GM11168 (cell line): ENCODE measurements around the gene FAM43A.

ENCODE experiments used
- in situ Hi-C: fragments of 300-500 bp; cut with MboI; formaldehyde crosslinking; loops from one replicate; pipeline ENCODE4 v1.12.0; 2022; ENCODE audit warnings: low sequenced_read_pairs; ENCODE audit not compliant: unreplicated experiment

The FAM43A gene

DNA sequence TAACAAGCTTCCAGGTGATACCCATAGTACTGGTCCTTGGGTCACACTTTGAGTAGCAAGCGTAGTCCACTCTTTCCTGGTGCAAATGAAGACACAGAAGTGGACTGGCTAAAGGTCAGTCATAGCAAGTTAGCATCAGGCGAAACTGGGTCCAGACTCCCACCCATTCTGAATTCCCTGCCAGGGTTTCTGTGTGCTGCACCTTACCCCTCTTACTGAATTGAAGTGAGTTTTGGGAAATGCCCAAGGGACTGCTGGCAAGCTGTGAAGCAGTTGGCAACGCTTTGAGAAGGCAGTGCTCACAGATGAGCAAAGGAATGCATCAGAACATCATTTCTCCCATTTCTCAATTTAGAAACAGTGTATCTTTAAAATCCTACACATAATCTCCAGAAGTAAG, 11.9 kb upstream of the FAM43A start:
- in situ Hi-C loops = loop anchor here (10.0 kb wide), 1 partner anchor 581 kb away; no protein-coding TSS in a partner anchor

DNA sequence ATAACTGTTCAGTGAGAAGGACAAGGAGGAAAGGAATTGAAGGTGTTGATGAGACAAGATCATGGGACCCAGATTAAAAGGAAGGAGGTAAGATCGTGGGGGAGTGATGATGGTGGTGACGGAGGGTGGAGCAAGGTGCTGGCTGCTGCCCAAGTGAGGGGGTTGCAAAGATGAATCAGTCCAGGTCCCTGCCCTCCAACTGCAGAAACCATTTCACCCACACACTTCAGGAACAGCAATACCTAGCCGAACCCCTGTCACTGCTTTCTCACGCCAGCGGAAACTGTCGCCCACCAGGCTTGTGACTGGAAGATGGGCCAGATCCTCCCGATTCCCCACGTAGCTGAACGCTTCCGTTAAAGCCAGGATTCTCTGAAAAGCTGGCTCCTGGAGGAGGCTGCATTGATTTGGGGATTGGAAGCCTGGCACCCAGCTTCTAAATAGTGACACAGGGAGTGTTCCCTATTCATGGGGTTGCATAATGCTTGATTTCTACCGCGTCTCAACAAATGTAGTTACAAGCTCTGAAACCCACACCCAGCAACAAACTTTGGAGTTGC, 10.5 kb upstream of the FAM43A start:
- in situ Hi-C loops = loop anchor here (10.0 to 25.0 kb wide), 4 partner anchors 287 to 862 kb away; partner anchors contain the start of gene PPP1R2

- in situ Hi-C loops = loop anchor here (10.0 to 25.0 kb wide), 4 partner anchors 287 to 862 kb away; partner anchors contain the start of gene PPP1R2
Measured at GRCh38 chr3:194675680-194676079, 10.0 kb upstream of the FAM43A start.

GRCh38 chr3:194676471-194676870, 9.2 kb upstream of the FAM43A start:
- in situ Hi-C loops = loop anchor here (10.0 to 25.0 kb wide), 4 partner anchors 286 to 861 kb away; partner anchors contain the start of gene PPP1R2

GRCh38 chr3:194680888-194681615, 4.6 kb upstream of the FAM43A start:
- in situ Hi-C loops = loop anchor here (25.0 kb wide), 3 partner anchors 281 to 856 kb away; partner anchors contain the start of gene PPP1R2

GRCh38 chr3:194682189-194682693, 3.4 kb upstream of the FAM43A start:
- in situ Hi-C loops = loop anchor here (25.0 kb wide), 3 partner anchors 280 to 855 kb away; partner anchors contain the start of gene PPP1R2

GRCh38 chr3:194682694-194683310, 2.9 kb upstream of the FAM43A start:
- in situ Hi-C loops = loop anchor here (25.0 kb wide), 3 partner anchors 279 to 854 kb away; partner anchors contain the start of gene PPP1R2

- in situ Hi-C loops = loop anchor here (25.0 kb wide), 3 partner anchors 279 to 854 kb away; partner anchors contain the start of gene PPP1R2
Measured at GRCh38 chr3:194683380-194683779, 2.3 kb upstream of the FAM43A start.

DNA sequence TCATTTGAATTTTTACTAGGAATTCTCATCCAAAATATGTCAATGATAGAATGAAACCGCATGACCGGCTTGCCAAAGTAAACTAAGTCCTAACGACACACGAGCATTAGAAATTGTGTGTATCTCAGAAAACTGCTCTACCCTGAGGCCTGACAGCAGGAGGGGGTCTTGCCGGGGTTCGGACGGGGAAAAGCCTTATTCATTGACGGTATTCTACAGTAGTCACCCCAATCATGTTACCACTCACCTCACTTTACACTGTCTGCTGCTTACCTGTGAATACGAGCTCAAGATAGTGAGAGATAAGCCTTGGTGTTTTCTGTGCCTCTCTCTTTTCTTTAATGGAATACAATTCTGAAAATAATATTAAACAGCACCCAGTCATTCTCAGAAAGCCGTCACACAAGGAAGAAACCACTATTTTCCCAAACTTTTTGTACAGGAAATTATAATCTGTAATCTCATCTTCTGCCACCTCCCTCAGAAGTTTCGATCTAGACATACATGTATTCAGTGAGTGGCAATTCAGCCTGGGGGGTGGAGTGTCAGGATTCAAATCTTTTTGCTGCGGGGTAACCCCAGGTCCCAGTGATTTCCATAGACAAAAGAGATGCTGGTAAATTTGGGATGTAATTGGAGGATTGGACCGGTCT, 492 bp upstream of the FAM43A start:
- in situ Hi-C loops = loop anchor here (25.0 kb wide), 3 partner anchors 277 to 852 kb away; partner anchors contain the start of gene PPP1R2

- in situ Hi-C loops = loop anchor here (25.0 kb wide), 3 partner anchors 276 to 851 kb away; partner anchors contain the start of gene PPP1R2
Measured at GRCh38 chr3:194686414-194686815, 732 bp downstream of the FAM43A start.

DNA sequence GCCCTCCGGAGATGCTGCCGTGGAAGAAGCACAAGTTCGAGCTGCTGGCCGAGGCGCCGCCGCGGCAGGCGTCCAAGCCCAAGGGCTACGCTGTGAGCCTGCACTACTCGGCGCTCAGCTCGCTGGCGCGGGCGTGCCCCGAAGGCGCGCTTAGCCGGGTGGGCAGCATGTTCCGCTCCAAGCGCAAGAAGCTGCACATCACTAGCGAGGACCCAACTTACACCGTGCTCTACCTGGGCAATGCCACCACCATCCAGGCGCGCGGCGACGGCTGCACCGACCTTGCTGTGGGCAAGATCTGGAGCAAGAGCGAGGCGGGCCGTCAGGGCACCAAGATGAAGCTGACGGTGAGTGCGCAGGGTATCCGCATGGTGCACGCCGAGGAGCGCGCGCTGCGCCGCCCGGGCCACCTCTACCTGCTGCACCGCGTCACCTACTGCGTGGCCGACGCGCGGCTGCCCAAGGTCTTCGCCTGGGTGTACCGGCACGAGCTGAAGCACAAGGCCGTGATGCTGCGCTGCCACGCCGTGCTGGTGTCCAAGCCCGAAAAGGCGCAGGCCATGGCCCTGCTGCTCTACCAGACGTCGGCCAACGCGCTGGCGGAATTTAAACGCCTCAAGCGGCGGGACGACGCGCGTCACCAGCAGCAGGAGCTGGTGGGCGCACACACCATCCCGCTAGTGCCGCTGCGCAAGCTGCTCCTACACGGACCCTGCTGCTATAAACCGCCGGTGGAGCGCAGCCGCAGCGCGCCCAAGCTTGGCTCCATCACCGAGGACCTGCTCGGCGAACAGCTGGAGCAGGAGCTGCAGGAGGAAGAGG, 1.3 kb downstream of the FAM43A start:
- in situ Hi-C loops = loop anchor here (25.0 kb wide), 3 partner anchors 275 to 850 kb away; partner anchors contain the start of gene PPP1R2

- in situ Hi-C loops = loop anchor here (25.0 kb wide), 3 partner anchors 275 to 850 kb away; partner anchors contain the start of gene PPP1R2
Measured at GRCh38 chr3:194687638-194688199, 2.0 kb downstream of the FAM43A start.

- in situ Hi-C loops = loop anchor here (25.0 kb wide), 3 partner anchors 274 to 849 kb away; partner anchors contain the start of gene PPP1R2
Measured at GRCh38 chr3:194688200-194688740, 2.6 kb downstream of the FAM43A start.

- in situ Hi-C loops = loop anchor here (25.0 kb wide), 3 partner anchors 273 to 848 kb away; partner anchors contain the start of gene PPP1R2
Measured at GRCh38 chr3:194688946-194689345, 3.3 kb downstream of the FAM43A start.

- in situ Hi-C loops = loop anchor here (25.0 kb wide), 3 partner anchors 273 to 848 kb away; partner anchors contain the start of gene PPP1R2
Measured at GRCh38 chr3:194689493-194689944, 3.8 kb downstream of the FAM43A start.

DNA sequence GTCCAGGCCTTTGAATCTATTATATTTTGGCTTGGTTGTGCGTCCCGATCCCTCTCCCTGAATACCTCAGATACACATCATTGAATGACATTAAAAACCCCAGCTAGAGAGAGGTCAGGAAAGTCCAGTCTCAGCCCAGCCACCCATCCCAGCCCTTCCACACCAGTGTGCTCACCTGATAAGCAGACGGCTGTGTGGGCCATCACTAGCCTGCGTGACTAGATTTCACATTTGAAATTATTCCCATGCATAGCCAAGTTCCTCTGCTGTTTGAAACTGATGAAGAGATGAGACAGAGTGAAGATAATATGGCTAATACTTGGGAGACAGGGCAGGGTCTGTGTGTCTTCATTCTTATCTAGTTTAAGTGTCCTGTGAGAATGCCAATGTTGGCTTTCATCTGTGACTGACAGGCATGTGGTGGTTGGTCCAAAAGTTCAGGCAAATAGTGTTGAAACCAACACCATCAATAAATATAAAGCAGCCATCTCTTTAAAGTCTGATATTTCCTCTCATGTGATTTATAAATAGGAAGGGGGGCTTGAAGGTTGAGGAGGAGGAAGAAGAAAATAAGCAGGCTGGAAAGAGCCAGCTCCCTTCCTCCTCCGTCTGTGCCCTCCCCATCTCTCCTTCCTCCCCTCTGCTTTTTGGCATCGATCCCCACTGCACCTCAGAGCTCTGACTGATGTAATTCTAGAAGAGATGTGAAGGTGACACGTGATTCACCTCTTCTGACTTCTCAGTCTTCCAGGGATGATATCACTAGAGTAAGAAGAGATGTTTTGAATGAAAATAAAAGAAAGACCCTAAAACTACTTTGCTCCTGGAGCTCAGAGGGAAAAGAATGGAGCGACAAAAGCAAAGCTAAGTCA, 5.1 kb downstream of the FAM43A start:
- in situ Hi-C loops = loop anchor here (25.0 kb wide), 3 partner anchors 272 to 847 kb away; partner anchors contain the start of gene PPP1R2
